NCI-H2227 treated with DMSO at 0.1 percent for 48 hours (cell line): ENCODE results near the gene GRM5.
"Not testable (repeated sequence)": the region's sequence is repeated elsewhere in the genome, so short reads cannot be mapped to it uniquely, and the experiment has no call there.

ENCODE experiments used
- DNase-seq: peaks from one replicate; lab custom pipeline; 2025; lab: John Stamatoyannopoulos, UW

The GRM5 gene

GRCh38 chr11:89065651-89066201 is at the start of gene GRM5:
TSS of gene GRM5 (minus strand) at chr11:89065982. CDS start at chr11:89047872, 18,110 bp downstream.
- DNase-seq: not testable (repeated sequence)

GRCh38 chr11:89097956-89098355 is 32.2 kb upstream of the GRM5 start:
- DNase-seq: not testable (repeated sequence)

- not testable (repeated sequence) for DNase-seq
Measured at GRCh38 chr11:89093806-89094205, 28.0 kb upstream of the GRM5 start.

DNA sequence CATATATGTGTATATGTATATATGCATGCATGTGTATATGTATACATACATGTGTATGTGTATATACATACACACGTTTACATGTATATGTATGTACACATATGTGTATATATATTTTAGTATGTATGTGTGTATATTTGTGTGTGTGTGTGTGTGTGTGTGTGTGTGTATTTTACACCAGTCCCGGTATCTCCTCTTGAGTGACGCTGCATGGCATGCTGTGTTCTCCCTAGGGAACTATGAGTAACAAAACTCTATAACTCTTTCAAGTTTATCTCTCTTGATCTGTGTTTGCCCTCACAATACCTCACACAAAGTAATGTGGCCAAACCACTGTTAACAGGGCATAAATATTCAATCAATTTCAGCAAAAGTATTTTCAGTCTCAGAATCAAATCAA is 19.2 kb upstream of the GRM5 start:
- DNase-seq: not testable (repeated sequence)

GRCh38 chr11:89070911-89071310 is 5.1 kb upstream of the GRM5 start:
- DNase-seq: not testable (repeated sequence)

DNA sequence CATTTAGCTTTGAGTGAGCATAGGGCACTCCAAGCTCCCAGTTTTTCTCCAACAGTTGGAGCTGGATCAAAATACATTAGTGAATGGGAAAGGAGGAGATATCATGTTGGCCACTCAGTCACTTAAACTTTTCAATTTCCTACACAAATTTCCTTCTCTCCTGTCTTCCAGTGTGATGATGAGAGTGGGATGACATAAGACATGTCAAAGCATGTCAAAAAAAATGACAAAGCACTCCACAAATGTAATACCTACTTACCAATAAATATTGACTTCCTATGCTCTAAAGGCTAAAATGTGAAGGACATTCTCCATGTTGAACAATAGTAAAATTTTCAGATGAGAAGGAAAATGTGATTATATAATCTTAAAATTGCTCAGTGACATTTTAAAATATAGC is 1.5 kb upstream of the GRM5 start:
- DNase-seq: no peak

DNA sequence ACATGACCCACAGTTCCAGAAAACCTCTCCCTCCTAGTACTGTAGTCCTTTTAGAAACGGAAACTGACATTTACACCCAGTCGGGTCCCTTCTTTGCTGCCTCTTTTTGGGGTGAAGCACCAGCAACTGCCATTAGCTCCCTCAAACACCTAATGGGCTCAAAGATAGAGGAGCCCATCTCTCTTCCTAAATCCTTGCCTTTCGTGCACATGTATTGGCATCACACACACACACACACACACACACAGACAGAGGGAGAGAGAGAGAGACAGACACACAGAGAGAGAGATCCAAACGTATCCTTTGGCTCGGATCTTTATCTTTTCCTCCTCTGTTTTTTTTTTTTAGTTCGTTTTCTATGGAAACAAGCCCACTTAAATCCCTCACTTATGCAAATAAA is 716 bp downstream of the GRM5 start:
- DNase-seq: no peak

DNA sequence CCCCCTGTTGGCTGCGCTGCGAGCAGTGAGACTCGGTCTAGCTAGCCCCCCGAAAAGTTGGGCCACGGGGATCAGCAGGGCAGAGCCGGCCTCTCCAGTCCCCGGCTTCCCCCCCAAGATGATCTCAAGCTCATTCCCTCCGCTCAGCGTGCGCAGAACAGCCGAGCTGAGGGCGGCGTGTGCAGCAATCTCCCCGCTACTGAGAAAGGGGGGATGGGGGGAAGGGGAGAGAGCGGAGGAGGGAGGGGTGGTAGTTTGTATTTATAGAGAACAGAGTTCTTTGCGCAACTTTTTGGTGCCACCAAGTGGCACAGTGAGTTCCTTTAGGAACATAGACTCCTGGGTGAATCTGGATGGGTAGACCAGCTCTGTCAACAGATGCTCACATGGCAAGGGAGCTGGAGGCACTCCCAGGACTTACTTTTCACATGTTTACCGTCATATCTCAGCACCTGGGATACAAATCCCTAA is 2.3 kb downstream of the GRM5 start:
- not testable (repeated sequence) for DNase-seq

DNA sequence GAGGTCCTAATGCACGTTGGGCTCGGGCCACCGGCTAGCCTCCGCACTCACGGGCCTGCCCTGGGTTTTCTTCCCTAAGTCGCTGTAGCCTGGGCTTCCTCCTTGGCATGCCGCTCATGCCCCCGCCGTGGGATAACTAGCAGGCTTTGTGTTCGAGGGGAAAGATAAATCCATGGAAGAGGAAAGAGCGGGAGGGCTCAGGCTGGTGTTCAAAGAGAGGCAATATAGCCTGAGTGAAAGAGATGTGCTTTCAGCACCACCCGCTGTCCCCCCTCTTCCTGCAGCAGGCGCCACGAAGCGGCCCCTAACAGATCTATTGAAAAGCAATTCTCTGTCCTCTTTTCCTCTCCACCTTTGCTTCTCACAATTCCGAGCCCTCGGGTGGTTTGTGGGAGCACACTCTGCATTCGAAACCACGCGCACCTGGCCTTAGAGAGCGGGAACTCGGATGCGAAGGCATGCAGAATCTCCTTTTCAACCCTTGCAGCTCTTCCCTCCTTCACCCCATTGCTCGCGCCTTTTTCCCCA is 2.9 kb downstream of the GRM5 start:
- not testable (repeated sequence) for DNase-seq

DNA sequence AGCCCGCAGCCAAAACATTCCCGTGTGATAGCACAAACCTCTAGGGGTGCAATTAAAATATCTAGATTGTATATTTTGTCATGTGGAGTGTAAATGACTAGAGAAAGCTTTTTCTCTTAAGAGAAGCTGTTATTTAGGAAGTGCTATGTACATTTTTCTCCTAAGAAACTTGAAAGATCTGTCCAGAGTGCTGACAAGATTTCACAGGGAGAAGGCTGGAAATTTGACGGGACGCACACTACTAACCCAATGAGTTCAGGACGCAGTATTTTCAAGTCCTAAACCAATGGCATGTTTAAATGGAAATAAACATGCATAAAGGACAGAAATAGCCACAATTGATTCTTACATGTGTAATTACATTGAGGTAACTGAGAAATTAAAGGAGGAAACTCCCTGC is 3.9 kb downstream of the GRM5 start:
- not testable (repeated sequence) for DNase-seq

DNA sequence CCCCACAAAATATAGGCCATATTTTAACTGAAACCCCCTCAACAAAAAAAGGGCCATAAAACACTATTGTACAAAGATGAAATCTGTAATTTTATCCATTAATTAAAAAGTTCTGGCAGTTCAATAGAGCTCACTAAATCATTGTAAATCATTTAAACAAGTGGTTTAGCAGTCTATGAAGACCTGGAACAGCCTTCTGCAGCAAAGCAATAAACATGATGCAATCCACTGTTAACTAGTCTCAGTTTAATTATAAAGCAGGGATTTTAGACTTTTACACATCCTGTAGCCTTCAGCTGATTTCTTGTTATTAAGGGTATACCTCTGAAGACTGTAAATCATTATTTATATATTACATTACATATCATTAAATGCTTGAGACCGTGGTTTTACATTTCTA is 8.4 kb downstream of the GRM5 start:
- DNase-seq: not testable (repeated sequence)

DNA sequence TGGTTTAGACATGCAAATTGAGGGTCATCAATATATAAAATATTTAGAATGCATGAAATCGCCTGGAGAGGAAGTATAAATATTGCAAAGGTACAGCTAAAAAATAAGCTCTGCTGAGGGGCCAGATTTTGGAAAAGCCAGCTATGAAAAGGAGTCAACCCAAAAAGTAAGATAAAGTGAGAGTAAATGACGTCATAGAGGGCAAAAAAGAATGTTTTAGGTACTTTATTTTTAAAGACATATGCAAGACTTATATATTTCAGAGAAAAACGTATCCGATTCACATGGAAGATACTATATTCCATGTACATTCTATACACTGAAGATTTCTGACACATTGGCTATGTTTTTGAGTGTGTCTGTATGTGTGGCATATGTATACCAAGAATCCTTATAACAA is 13.6 kb downstream of the GRM5 start:
- DNase-seq: no peak

GRCh38 chr11:89047159-89047558 is 18.6 kb downstream of the GRM5 start:
- DNase-seq: not testable (repeated sequence)

- DNase-seq: not testable (repeated sequence)
Measured at GRCh38 chr11:89043861-89044588, 21.8 kb downstream of the GRM5 start.

DNA sequence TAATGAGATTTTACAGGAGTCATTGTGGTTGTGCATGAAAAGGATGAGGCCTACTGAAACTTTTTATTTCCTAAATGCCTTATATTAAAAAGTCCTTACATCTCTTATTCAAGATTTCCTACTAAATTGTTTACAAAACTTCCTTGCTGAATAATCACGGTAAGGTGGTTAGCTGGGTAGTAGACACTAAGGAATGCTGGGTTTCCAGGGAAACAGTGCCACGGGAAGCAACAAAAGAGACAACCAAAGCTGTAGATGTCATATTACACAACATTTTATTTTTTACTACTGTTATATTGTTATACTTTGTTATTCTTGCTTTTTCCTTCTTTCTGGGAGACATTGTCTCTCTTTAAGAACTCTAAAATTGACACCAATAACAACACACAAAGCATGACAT is 36.1 kb downstream of the GRM5 start:
- not testable (repeated sequence) for DNase-seq

DNA sequence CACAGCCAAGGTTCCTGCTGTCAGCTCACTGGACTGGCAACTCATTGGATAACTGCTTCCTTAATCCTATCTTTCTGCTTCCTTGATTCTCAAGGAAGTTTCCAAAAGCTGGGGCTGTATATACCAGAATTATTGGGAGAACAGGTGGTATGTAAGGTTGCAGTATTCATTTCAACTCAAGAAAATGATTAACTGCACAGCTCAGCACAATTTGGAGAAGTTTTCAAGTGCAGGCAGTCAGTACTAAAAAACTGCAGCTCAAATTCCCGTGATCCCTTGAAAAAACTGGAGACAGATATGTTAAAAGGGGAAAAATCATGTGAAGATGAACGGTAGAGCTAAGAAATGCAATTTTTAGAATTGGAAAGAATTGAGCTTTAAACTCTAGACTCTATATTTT is 44.4 kb downstream of the GRM5 start:
- DNase-seq: no peak

DNA sequence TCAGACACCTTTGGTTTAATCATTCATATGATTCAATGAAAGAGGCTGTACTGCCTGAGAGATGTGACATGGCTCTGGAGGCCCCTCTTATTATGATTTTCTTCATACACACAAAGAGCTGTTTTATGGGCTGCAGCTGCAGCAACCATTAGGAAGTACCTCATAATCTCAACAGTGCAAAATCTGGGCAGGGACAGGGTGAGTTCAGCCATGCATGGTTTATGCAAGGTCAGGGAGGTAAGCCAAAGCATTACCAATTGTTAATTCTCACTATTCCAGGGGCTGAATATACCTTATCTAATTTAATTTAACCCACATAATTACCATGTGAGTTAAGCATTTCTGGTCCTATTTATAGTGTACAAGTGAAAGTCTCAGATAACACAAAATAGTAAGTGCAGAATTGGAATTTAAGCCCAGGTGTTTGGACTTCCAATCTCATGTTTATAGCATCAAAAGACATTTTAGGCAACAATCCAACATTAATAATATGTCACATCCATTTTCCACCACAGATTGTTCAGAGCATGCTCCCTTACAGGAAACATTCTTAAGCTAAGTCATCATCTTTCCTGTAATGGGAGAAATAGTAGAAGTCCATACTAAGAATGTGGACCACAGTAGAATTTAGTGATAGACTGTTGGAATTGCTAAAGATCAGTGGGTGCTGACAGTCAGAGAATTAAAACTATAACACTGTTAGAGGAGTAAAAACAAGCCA is 45.8 kb downstream of the GRM5 start:
- not testable (repeated sequence) for DNase-seq

- DNase-seq: no peak
Measured at GRCh38 chr11:89016214-89016613, 49.6 kb downstream of the GRM5 start.

DNA sequence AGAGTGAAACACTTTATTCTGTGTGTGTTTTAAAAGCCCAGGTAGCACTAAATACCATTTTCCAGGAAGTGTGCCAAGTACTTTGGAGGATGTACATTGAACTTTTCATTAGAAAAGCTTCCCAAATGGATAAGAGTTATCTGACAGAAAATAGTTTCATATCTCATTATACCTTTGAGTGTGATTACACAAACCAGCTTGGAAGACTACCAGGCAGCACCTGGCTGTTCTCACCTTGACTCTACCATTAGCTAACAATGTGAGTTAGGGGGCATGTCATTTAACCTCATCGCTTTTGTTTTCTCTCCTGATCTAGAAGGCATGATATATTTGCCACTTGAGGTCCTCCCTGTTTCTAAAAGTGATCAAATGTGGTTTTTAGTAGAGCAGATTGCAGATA is 50.2 kb downstream of the GRM5 start:
- DNase-seq: no peak

GRCh38 chr11:89000852-89001251 is 64.9 kb downstream of the GRM5 start:
- DNase-seq: not testable (repeated sequence)

- no peak for DNase-seq
Measured at GRCh38 chr11:88979641-88980040, 86.1 kb downstream of the GRM5 start.

GRCh38 chr11:88978992-88979391 is 86.8 kb downstream of the GRM5 start:
- DNase-seq: not testable (repeated sequence)

GRCh38 chr11:88975441-88975840 is 90.3 kb downstream of the GRM5 start:
- DNase-seq: not testable (repeated sequence)
